Body of pancreas (tissue), 4 donors: ENCODE measurements around the gene SYP. TPM values are rescaled to one million over a fixed set of nuclear protein-coding genes. Genes with fewer than 3 reads are reported as not detected.

Experiments
- ATAC-seq: fragments of 150-250 bp; one replicate; pipeline ENCODE4 v1.9.1; 2016
- DNase-seq, 4 donors: peaks; one replicate each; pipeline ENCODE4 v3.0.0-alpha.2; 2019
- H3K27ac ChIP-seq, 4 donors: fragments of 200-600 bp; sonication (generic); 1 replicate in 3 of 4; 2 replicates in 1 of 4; pipeline versions ENCODE4 v1.5.1 to v1.6.1; 2016 to 2019; ENCODE audit warnings: mild to moderate bottlenecking in 1 of 4, mixed read lengths in 1 of 4, moderate library complexity in 1 of 4
- H3K27me3 ChIP-seq, 2 donors: fragments of 200-600 bp; sonication (generic); one replicate each; pipeline ENCODE4 v1.6.0; 2016; ENCODE audit warnings: mild to moderate bottlenecking in 1 of 2
- H3K36me3 ChIP-seq, 2 donors: fragments of 200-600 bp; sonication (generic); replicated peaks in 1 of 2; 2 replicates each; pipeline ENCODE4 v1.5.1; 2016; ENCODE audit warnings: low read depth in 2 of 2; ENCODE audit not compliant: insufficient read depth in 1 of 2
- H3K4me1 ChIP-seq: fragments of 200-600 bp; sonication (generic); one replicate; pipeline ENCODE4 v1.6.0; 2016
- H3K4me3 ChIP-seq, 2 donors: fragments of 200-600 bp; sonication (generic); 1 replicate in 1 of 2; 2 replicates in 1 of 2; pipeline ENCODE4 v1.5.1; 2016 to 2019
- H3K9me3 ChIP-seq, 3 donors: fragments of 200-600 bp; sonication (generic); 1 replicate in 2 of 3; 2 replicates in 1 of 3; pipeline ENCODE4 v1.5.1; 2016
- CTCF ChIP-seq, 7 experiments: fragments of 450-650 bp in 4 of 7; fragments of 200-600 bp in 3 of 7; sonication (generic) in 3 of 7; IDR thresholded peaks; one replicate each; pipeline ENCODE4 v1.5.1; 2016 to 2019; ENCODE audit warnings: antibody characterized with exemption in 7 of 7
- POLR2A ChIP-seq, 3 donors: fragments of 450-650 bp; IDR thresholded peaks; one replicate each; pipeline ENCODE4 v1.6.1; 2016; ENCODE audit warnings: antibody characterized with exemption in 3 of 3, mild to moderate bottlenecking in 2 of 3
- WGBS, 2 donors: methylation state at CpG; one replicate each; pipeline ENCODE4 v1.1.5; 2017; 5-methylcytosine and 5-hydroxymethylcytosine counted together
- intact Hi-C: fragments of 100-400 bp; cut with DNase I; formaldehyde crosslinking; loops from one replicate; pipeline ENCODE4 v1.15.1; 2023
- total RNA-seq, 2 donors: library from RNA; depleted of rRNA; stranded (reverse); fragments of >200 nt; gene quantifications; one replicate each; pipeline ENCODE4 v1.1.0, GENCODE V29; 2016

The SYP gene
- total RNA-seq, 2 donors from 2014 or later, result 5.4 to 6.6 TPM

GRCh38 chrX:49247346-49247745 is 47.4 kb upstream of the SYP start:
- intact Hi-C loops, result no loop called here
- WGBS, 2 donors, result 91% methylated on average over 8 of the region's 11 CpGs; no CpG with 5 or more reads in 1 of the 2 donors
- H3K4me3 ChIP-seq, result no peak overlapping the region
- H3K36me3 ChIP-seq, result no peaks in the 10 kb centered on the region
- ATAC-seq, result no peak
- no peak overlapping the region for H3K27ac ChIP-seq
- no peaks in the 10 kb centered on the region for H3K9me3 ChIP-seq
- no peak for DNase-seq
- H3K4me1 ChIP-seq, result no peaks in the 10 kb centered on the region
- no peaks in the 10 kb centered on the region for H3K27me3 ChIP-seq
- no peak for TF ChIP-seq POLR2A (IDR thresholded peaks at IDR 0.05)
- no peak for TF ChIP-seq CTCF (IDR thresholded peaks at IDR 0.05)

GRCh38 chrX:49246541-49246940 is 46.5 kb upstream of the SYP start:
- TF ChIP-seq CTCF (IDR thresholded peaks at IDR 0.05) (no peak), POLR2A (IDR thresholded peaks at IDR 0.05) (no peak)
- Histone ChIP-seq H3K36me3 (no peaks in the 10 kb centered on the region), H3K9me3 (no peaks in the 10 kb centered on the region), H3K4me1 (no peaks in the 10 kb centered on the region), H3K27ac (no peak overlapping the region), H3K4me3 (no peak overlapping the region), H3K27me3 (no peaks in the 10 kb centered on the region)
- DNase-seq (no peak), ATAC-seq (no peak)
- intact Hi-C loops, result no loop called here
- WGBS, 2 donors, result 90% methylated on average over 10 of the region's 10 CpGs; no CpG with 5 or more reads in 1 of the 2 donors

GRCh38 chrX:49244207-49244606 is 44.2 kb upstream of the SYP start:
- DNase-seq (no peak), ATAC-seq (no peak)
- Histone ChIP-seq H3K36me3 (no peaks in the 10 kb centered on the region), H3K27ac (no peak overlapping the region), H3K4me1 (no peaks in the 10 kb centered on the region), H3K9me3 (no peaks in the 10 kb centered on the region), H3K4me3 (no peak overlapping the region), H3K27me3 (no peaks in the 10 kb centered on the region)
- TF ChIP-seq POLR2A (IDR thresholded peaks at IDR 0.05) (no peak), CTCF (IDR thresholded peaks at IDR 0.05) (no peak)
- intact Hi-C loops, result no loop called here
- WGBS, 2 donors, result 80% methylated on average over 1 of the region's 2 CpGs; no CpG with 5 or more reads in 1 of the 2 donors

GRCh38 chrX:49243166-49243565 is 43.2 kb upstream of the SYP start:
- H3K9me3 ChIP-seq, result no peaks in the 10 kb centered on the region
- intact Hi-C loops, result no loop called here
- H3K4me3 ChIP-seq, result no peak overlapping the region
- WGBS, 2 donors, result 94% methylated on average over 2 of the region's 12 CpGs; no CpG with 5 or more reads in 1 of the 2 donors
- H3K27ac ChIP-seq, result no peak overlapping the region
- no peaks in the 10 kb centered on the region for H3K36me3 ChIP-seq
- TF ChIP-seq POLR2A (IDR thresholded peaks at IDR 0.05), result no peak
- no peak for TF ChIP-seq CTCF (IDR thresholded peaks at IDR 0.05)
- H3K4me1 ChIP-seq, result no peaks in the 10 kb centered on the region
- H3K27me3 ChIP-seq, result no peaks in the 10 kb centered on the region
- no peak for DNase-seq
- ATAC-seq, result no peak

- whole genome bisulfite sequencing, 2 donors, result 90 to 94% methylated on average over 6 to 9 of the region's 12 CpGs
- no peaks in the 10 kb centered on the region for H3K36me3 ChIP-seq
- no peaks in the 10 kb centered on the region for H3K27me3 ChIP-seq
- DNase-seq (no peak), ATAC-seq (no peak)
- no peak overlapping the region for H3K27ac ChIP-seq
- H3K9me3 ChIP-seq, result no peaks in the 10 kb centered on the region
- intact Hi-C loops, result no loop called here
- H3K4me3 ChIP-seq, result no peak overlapping the region
- TF ChIP-seq POLR2A (IDR thresholded peaks at IDR 0.05), result no peak
- no peak for TF ChIP-seq CTCF (IDR thresholded peaks at IDR 0.05)
- no peaks in the 10 kb centered on the region for H3K4me1 ChIP-seq
These were observed 42.6 kb upstream of the SYP start for GRCh38 chrX:49242545-49243066.
